Stimulated activated CD4-positive, alpha-beta T cell treated with anti-CD3 and anti-CD28 coated beads, Interleukin-1b, Interleukin-23, amount 100 ng/mL, for 48 hours (primary cell): Measurements from ENCODE around the gene BIRC5.
"Not testable (repeated sequence)": the region's sequence is repeated elsewhere in the genome, so short reads cannot be mapped to it uniquely, and the experiment has no call there.

Experiments used
- DNase-seq: peaks from one replicate; pipeline ENCODE4 v3.0.0-alpha.2; 2020

The BIRC5 gene

GRCh38 chr17:78241277-78242023 is 27.4 kb downstream of the BIRC5 start:
- DNase-seq, result no peak

GRCh38 chr17:78242024-78242742 is 28.1 kb downstream of the BIRC5 start:
- DNase-seq, result no peak

- no peak for DNase-seq
Observed at GRCh38 chr17:78247304-78247703, 33.3 kb downstream of the BIRC5 start.

GRCh38 chr17:78248051-78248914 is 34.2 kb downstream of the BIRC5 start:
- no peak for DNase-seq

- DNase-seq, result no peak
Observed at GRCh38 chr17:78249074-78249817, 35.2 kb downstream of the BIRC5 start.

GRCh38 chr17:78249818-78250806 is 36.1 kb downstream of the BIRC5 start:
- DNase-seq, result no peak

GRCh38 chr17:78250891-78251772 is 37.1 kb downstream of the BIRC5 start:
- peak; percentile 88 for DNase-seq

GRCh38 chr17:78251773-78252103 is 37.7 kb downstream of the BIRC5 start:
- DNase-seq, result no peak

GRCh38 chr17:78252111-78252634 is 38.1 kb downstream of the BIRC5 start:
- peak; percentile 30 for DNase-seq

- no peak for DNase-seq
Observed at GRCh38 chr17:78252701-78253635, 38.9 kb downstream of the BIRC5 start.

GRCh38 chr17:78253636-78253945 is 39.5 kb downstream of the BIRC5 start:
- not testable (repeated sequence) for DNase-seq

- DNase-seq, result peak; percentile 81
Observed at GRCh38 chr17:78253946-78254672, 40.1 kb downstream of the BIRC5 start.

- no peak for DNase-seq
Observed at GRCh38 chr17:78255029-78255656, 41.1 kb downstream of the BIRC5 start.

GRCh38 chr17:78255953-78256706 is 42.1 kb downstream of the BIRC5 start:
- DNase-seq, result no peak

- DNase-seq, result no peak
Observed at GRCh38 chr17:78256707-78257591, 42.9 kb downstream of the BIRC5 start.

- DNase-seq, result peak; percentile 39
Observed at GRCh38 chr17:78257810-78258322, 43.8 kb downstream of the BIRC5 start.
